Uterus (tissue), 4 donors: Measurements from ENCODE around the gene KLF4. TPM values are rescaled to one million over a fixed set of nuclear protein-coding genes. Genes with fewer than 3 reads are reported as not detected.

Experiments used
- DNase-seq, 2 donors: peaks; one replicate each; pipeline ENCODE4 v3.0.0-alpha.2; 2019 to 2020
- H3K27ac ChIP-seq, 2 donors: fragments of 200-600 bp; sonication (generic); 1 replicate in 1 of 2; 2 replicates in 1 of 2; pipeline ENCODE4 v1.5.1; 2016 to 2018
- H3K27me3 ChIP-seq, 2 donors: fragments of 200-600 bp; sonication (generic); one replicate each; pipeline ENCODE4 v1.5.1; 2018 to 2019; ENCODE audit warnings: control low read depth in 1 of 2
- H3K36me3 ChIP-seq, 2 donors: fragments of 200-600 bp; sonication (generic); one replicate each; pipeline ENCODE4 v1.5.1; 2019; ENCODE audit warnings: control low read depth in 1 of 2
- H3K4me1 ChIP-seq, 2 donors: fragments of 200-600 bp; sonication (generic); one replicate each; pipeline ENCODE4 v1.5.1; 2018 to 2019; ENCODE audit warnings: control low read depth in 1 of 2
- H3K4me3 ChIP-seq, 2 donors: fragments of 200-600 bp; sonication (generic); 1 replicate in 1 of 2; 2 replicates in 1 of 2; pipeline ENCODE4 v1.5.1; 2018 to 2019; ENCODE audit warnings: mild to moderate bottlenecking in 1 of 2
- H3K9me3 ChIP-seq, 2 donors: fragments of 200-600 bp; sonication (generic); one replicate each; pipeline ENCODE4 v1.5.1; 2019; ENCODE audit warnings: control low read depth in 1 of 2
- POLR2A ChIP-seq, 2 donors: fragments of 450-650 bp; IDR thresholded peaks; one replicate each; pipeline ENCODE4 v1.6.1; 2016; ENCODE audit warnings: antibody characterized with exemption in 2 of 2, mild to moderate bottlenecking in 1 of 2, moderate library complexity in 1 of 2
- intact Hi-C: fragments of 100-400 bp; cut with DNase I; formaldehyde crosslinking; loops from one replicate; pipeline ENCODE4 v1.15.1; 2023; ENCODE audit warnings: low total_unique reads
- total RNA-seq, 4 donors: library from RNA; depleted of rRNA in 3 of 4; stranded (reverse); fragments of >200 nt in 3 of 4; gene quantifications; one replicate each; pipeline versions ENCODE4 v1.1.0 to v1.2.4, GENCODE V29; 2014 to 2023
- TF ChIP-seq, protein P1 (sequence below), 4 experiments: fragments of 200-600 bp in 2 of 4; fragments of 450-650 bp in 2 of 4; sonication (generic) in 2 of 4; IDR thresholded peaks; one replicate each; pipeline ENCODE4 v1.5.1; 2016 to 2019; ENCODE audit warnings: antibody characterized with exemption in 4 of 4, mild to moderate bottlenecking in 2 of 4, moderate library complexity in 1 of 4
- donor health status: DM: yes; HTN: yes; CAD: no.

Gene KLF4
- 100 to 1,000 TPM in 2 of 4 donors, 10 to 100 TPM in 2; 20.2 to 152 (median 94.7) TPM for total RNA-seq

GRCh38 chr9:107489687-107490605 is at the start of gene KLF4:
Gene KLF4 (minus strand): TSS chr9:107489769. CDS start chr9:107489172, 597 bp downstream.
- H3K4me3 ChIP-seq: peak within 1 kb of the TSS; percentile 76 to 90
- intact Hi-C loops: loop anchor here (10.0 kb wide), 1 partner anchor 245 kb away; no protein-coding TSS in a partner anchor
- H3K36me3 ChIP-seq: no peaks in the 10 kb centered on the region
- H3K4me1 ChIP-seq: no peaks in the 10 kb centered on the region
- TF ChIP-seq, protein P1, sequence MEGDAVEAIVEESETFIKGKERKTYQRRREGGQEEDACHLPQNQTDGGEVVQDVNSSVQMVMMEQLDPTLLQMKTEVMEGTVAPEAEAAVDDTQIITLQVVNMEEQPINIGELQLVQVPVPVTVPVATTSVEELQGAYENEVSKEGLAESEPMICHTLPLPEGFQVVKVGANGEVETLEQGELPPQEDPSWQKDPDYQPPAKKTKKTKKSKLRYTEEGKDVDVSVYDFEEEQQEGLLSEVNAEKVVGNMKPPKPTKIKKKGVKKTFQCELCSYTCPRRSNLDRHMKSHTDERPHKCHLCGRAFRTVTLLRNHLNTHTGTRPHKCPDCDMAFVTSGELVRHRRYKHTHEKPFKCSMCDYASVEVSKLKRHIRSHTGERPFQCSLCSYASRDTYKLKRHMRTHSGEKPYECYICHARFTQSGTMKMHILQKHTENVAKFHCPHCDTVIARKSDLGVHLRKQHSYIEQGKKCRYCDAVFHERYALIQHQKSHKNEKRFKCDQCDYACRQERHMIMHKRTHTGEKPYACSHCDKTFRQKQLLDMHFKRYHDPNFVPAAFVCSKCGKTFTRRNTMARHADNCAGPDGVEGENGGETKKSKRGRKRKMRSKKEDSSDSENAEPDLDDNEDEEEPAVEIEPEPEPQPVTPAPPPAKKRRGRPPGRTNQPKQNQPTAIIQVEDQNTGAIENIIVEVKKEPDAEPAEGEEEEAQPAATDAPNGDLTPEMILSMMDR (IDR thresholded peaks at IDR 0.05): peak in 1 of 4 experiments; percentile 3
- peak; percentile 46 to 98 for TF ChIP-seq POLR2A (IDR thresholded peaks at IDR 0.05)
- H3K27me3 ChIP-seq: no peaks in the 10 kb centered on the region
- peak; percentile 92 to 96 for DNase-seq
- H3K27ac ChIP-seq: peak within 1 kb of the TSS; percentile 89 to 94
- no peaks in the 10 kb centered on the region for H3K9me3 ChIP-seq

DNA sequence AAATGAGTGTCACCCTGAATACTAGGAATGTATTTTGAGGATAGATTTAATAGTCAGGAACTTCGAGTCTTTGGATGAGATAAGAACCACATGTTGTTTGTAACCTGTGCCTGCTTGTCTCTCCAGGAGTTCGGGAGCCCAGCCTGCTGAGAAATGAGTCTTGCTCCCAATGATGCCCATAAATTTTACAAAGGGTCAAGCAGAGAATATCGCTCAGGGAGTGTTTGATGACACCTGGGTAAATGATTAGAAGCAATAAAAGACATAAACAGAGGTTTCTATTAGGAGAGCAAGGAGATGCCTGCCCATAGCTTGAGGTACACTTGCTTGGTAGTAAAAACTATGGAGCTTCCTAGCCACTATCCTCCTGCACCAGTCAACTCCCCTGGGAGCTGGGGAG is 46.9 kb upstream of the KLF4 start:
- Histone ChIP-seq H3K36me3 (no peaks in the 10 kb centered on the region), H3K4me1 (no peaks in the 10 kb centered on the region), H3K27ac (no peak overlapping the region), H3K27me3 (no peaks in the 10 kb centered on the region), H3K9me3 (no peaks in the 10 kb centered on the region), H3K4me3 (no peak overlapping the region)
- intact Hi-C loops: no loop called here
- TF ChIP-seq, protein P1 (IDR thresholded peaks at IDR 0.05): no peak
- no peak for TF ChIP-seq POLR2A (IDR thresholded peaks at IDR 0.05)
- DNase-seq: no peak

DNA sequence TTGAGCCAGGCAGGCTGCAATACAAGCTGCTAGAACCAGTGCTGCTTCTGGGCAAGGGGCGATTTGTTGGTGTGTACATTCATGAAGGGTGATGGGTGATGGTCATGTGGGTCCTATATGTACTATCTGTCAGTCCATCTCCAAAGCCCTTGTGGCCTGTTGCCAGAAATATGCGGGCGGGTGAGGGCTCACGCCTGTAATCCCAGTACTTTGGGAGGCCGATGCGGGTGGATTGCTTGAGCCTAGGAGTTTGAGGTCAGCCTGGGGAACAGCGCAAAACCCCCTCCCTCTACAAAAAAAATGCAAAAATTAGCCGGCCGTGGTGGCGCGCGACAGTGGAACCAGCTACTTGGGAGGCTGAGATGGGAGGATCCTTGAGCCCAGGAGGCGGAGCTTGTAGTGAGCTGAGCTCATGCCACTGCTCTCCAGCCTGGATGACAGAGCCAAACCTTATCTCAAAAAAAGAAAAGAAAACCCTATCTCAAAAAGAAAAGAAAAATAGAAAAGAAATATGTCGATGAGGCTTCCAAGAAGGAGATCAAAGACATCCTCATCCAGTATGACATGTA is 45.0 kb upstream of the KLF4 start:
- intact Hi-C loops: no loop called here
- no peaks in the 10 kb centered on the region for H3K9me3 ChIP-seq
- H3K4me3 ChIP-seq: no peak overlapping the region
- TF ChIP-seq POLR2A (IDR thresholded peaks at IDR 0.05): no peak
- TF ChIP-seq, protein P1 (IDR thresholded peaks at IDR 0.05): no peak
- H3K4me1 ChIP-seq: no peaks in the 10 kb centered on the region
- no peak for DNase-seq
- H3K36me3 ChIP-seq: no peaks in the 10 kb centered on the region
- H3K27me3 ChIP-seq: no peaks in the 10 kb centered on the region
- H3K27ac ChIP-seq: no peak overlapping the region

GRCh38 chr9:107530679-107531078 is 41.1 kb upstream of the KLF4 start:
- no peak for DNase-seq
- Histone ChIP-seq H3K27me3 (no peaks in the 10 kb centered on the region), H3K36me3 (no peaks in the 10 kb centered on the region), H3K4me1 (no peaks in the 10 kb centered on the region), H3K4me3 (no peak overlapping the region), H3K27ac (no peak overlapping the region), H3K9me3 (no peaks in the 10 kb centered on the region)
- intact Hi-C loops: no loop called here
- TF ChIP-seq, protein P1 (IDR thresholded peaks at IDR 0.05): no peak
- no peak for TF ChIP-seq POLR2A (IDR thresholded peaks at IDR 0.05)

DNA sequence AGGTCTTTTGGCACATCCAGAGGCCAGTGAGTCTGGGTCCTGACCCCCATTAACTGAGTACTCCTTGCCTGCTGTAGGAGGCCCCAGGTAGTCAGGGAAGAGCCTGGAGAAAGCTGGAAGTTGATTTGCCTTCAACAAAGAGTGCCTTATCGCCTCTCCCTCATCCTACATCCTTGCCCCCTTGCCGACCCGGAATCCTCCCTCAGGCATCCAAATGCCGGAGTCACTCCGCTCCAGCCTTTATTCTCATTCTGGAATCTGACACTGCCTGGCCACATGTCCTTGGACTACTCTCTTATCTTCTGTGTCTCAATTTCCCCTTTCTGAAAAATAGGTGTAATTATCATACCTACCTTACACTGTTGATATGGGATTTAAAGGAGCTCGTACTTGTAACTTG is 39.1 kb upstream of the KLF4 start:
- H3K27me3 ChIP-seq: no peaks in the 10 kb centered on the region
- no peak overlapping the region for H3K27ac ChIP-seq
- no peak overlapping the region for H3K4me3 ChIP-seq
- intact Hi-C loops: no loop called here
- TF ChIP-seq, protein P1 (IDR thresholded peaks at IDR 0.05): no peak
- no peak for TF ChIP-seq POLR2A (IDR thresholded peaks at IDR 0.05)
- no peaks in the 10 kb centered on the region for H3K36me3 ChIP-seq
- no peak for DNase-seq
- H3K9me3 ChIP-seq: no peaks in the 10 kb centered on the region
- no peaks in the 10 kb centered on the region for H3K4me1 ChIP-seq
